Measurements from ENCODE around the gene KRT75.

- TF ChIP-seq SETDB1 (IDR thresholded peaks at IDR 0.05; ENCODE audit: insufficient read length, low read length) (no peak), YY1 (tag by site-specific recombination; IDR thresholded peaks at IDR 0.05) (no peak), HOXC10 (CRISPR knock-in tag; IDR thresholded peaks at IDR 0.05) (no peak), ZBTB10 (tag by site-specific recombination; IDR thresholded peaks at IDR 0.05) (no peak)
These were observed 10.8 kb upstream of the KRT75 start for GRCh38 chr12:52444647-52445595.

Measured in HEK293 (cell line).